ENCODE measurements around the gene CDC42BPB. TPM values are rescaled to one million over a fixed set of nuclear protein-coding genes. Genes with fewer than 3 reads are reported as not detected.

CDC42BPB gene
- total and polyA plus RNA-seq, 2 of the 4 experiments (the other 2 are of a cell fraction) = 49.1 to 81.4 TPM

DNA sequence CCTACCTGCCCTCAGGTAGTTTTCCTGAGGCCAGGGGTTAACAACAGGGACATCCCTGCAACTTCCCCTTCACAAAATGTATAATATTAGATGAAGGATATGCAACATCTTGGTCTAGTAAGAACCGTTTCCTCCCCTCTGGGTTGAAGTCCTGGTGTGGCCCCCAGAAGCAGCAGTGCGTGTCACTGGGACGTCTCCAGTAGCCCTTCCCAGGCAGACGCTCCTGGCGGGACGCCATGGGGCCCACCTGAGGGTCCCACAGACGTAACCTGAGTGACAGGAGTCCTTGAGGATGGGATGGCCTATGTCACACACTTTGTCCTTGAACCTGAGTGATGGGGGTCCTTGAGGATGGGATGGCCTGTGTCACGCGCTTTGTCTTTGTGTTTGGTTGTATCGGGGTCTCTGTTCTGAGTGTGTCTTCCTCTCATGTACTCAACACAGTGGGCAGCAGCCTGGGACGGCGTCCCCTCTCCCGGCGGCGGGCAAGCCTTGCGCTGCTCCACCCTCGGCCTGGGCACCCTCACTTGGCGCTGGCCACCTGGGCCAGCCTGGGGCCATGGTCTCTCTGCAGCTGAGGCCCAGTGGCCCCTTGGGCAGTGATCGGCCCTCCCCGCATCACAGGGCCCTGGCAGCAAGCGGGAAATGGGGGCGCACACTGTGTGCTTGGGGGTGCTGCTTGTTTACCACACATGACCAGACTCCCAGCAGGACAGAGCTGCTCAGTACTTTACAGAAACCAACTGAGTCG lies 149.2 kb downstream of the CDC42BPB start:
- in situ Hi-C loops (cut with MboI; ENCODE audit: low sequenced_read_pairs) (no loop called here), intact Hi-C loops (cut with micrococcal nuclease) (no loop called here), dilution Hi-C loops (cut with HindIII; ENCODE audit: low sequenced_read_pairs, unreplicated experiment) (no loop called here)
- Histone ChIP-seq H3K23ac (ENCODE audit: low read depth, low read length) (no peak overlapping the region), H2BK15ac (ENCODE audit: low read depth, low read length) (no peak overlapping the region), H3K36me3 (ENCODE audit: control insufficient read depth, insufficient read depth, low read length) (peaks cover 17% of the 10 kb centered on the region), H2AFZ (replicated peaks; ENCODE audit: low read length, poor library complexity) (no peak overlapping the region), H3K14ac (replicated peaks; ENCODE audit: low read depth, low read length) (no peak overlapping the region), H3K9ac (ENCODE audit: low read depth, low read length) (no peak overlapping the region), H2BK5ac (ENCODE audit: low read depth, low read length, poor library complexity, severe bottlenecking) (no peak overlapping the region), H3K4me1 (ENCODE audit: control insufficient read depth, insufficient read depth, low read length) (no peaks in the 10 kb centered on the region), H2BK20ac (ENCODE audit: low read depth, low read length) (no peak overlapping the region), H2AK9ac (replicated peaks; ENCODE audit: low read depth, low read length, poor library complexity) (peak overlapping the region; percentile 72), H2BK120ac (ENCODE audit: low read depth, low read length) (no peak overlapping the region), H3K9me3 (ENCODE audit: control insufficient read depth, insufficient read depth, low read length) (no peaks in the 10 kb centered on the region), H3K56ac (ENCODE audit: extremely low read depth, insufficient read depth, low read length) (no peak overlapping the region), H3K4ac (ENCODE audit: low read depth, low read length) (no peak overlapping the region), H3K79me1 (ENCODE audit: low read depth in 1 of 2, low read length in 2 of 2) (no peaks in the 10 kb centered on the region), H4K5ac (ENCODE audit: low read depth, low read length) (no peak overlapping the region), H3K18ac (ENCODE audit: low read depth, low read length) (no peak overlapping the region), H3K4me2 (ENCODE audit: low read depth, low read length) (no peak overlapping the region), H3K27me3 (ENCODE audit: control insufficient read depth, insufficient read depth, low read length) (no peaks in the 10 kb centered on the region), H3K9me1 (ENCODE audit: insufficient read depth, low read length) (0 out of 2 replicates have a peak, but pooled peaks cover 2% of the 10 kb centered on the region), H2AK5ac (ENCODE audit: low read depth, low read length) (no peak overlapping the region), H4K20me1 (ENCODE audit: insufficient read depth, low read length) (no peaks in the 10 kb centered on the region), H4K91ac (ENCODE audit: insufficient read depth, low read depth, low read length) (no peak overlapping the region), H3K4me3 (ENCODE audit: insufficient read depth, low read depth, low read length) (no peak overlapping the region), H4K8ac (ENCODE audit: low read depth in 2 of 2, low read length in 2 of 2) (no peak overlapping the region), H3K27ac (ENCODE audit: insufficient read depth, low read length) (no peak overlapping the region)
- ChIA-PET POLR2A (ENCODE audit: unreplicated experiment) (no interaction called here), CTCF (no interaction called here)
- ATAC-seq (ENCODE audit: low read depth) (no peak), DNase-seq (no peak)
- TF ChIP-seq POLR2A (IDR thresholded peaks at IDR 0.05; ENCODE audit: low read depth, low read length) = no peak
- TF ChIP-seq, protein P1, sequence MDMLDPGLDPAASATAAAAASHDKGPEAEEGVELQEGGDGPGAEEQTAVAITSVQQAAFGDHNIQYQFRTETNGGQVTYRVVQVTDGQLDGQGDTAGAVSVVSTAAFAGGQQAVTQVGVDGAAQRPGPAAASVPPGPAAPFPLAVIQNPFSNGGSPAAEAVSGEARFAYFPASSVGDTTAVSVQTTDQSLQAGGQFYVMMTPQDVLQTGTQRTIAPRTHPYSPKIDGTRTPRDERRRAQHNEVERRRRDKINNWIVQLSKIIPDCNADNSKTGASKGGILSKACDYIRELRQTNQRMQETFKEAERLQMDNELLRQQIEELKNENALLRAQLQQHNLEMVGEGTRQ (IDR thresholded peaks at IDR 0.05; ENCODE audit: low read depth, low read length) = no peak
- TF ChIP-seq CEBPB (IDR thresholded peaks at IDR 0.05; ENCODE audit: low read depth, low read length) = no peak
- no peak for TF ChIP-seq RCOR1 (IDR thresholded peaks at IDR 0.05; ENCODE audit: insufficient replicate concordance, low read length)
- TF ChIP-seq, protein P2, sequence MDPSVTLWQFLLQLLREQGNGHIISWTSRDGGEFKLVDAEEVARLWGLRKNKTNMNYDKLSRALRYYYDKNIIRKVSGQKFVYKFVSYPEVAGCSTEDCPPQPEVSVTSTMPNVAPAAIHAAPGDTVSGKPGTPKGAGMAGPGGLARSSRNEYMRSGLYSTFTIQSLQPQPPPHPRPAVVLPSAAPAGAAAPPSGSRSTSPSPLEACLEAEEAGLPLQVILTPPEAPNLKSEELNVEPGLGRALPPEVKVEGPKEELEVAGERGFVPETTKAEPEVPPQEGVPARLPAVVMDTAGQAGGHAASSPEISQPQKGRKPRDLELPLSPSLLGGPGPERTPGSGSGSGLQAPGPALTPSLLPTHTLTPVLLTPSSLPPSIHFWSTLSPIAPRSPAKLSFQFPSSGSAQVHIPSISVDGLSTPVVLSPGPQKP (IDR thresholded peaks at IDR 0.05; ENCODE audit: borderline replicate concordance, low read depth, low read length) = no peak
- no peak for TF ChIP-seq RFX5 (IDR thresholded peaks at IDR 0.05; ENCODE audit: low read depth, low read length)
- TF ChIP-seq MAFK (IDR thresholded peaks at IDR 0.05; ENCODE audit: low read depth, low read length) = no peak
- no peak for TF ChIP-seq FOS (IDR thresholded peaks at IDR 0.05; ENCODE audit: low read depth, low read length)
- BruUV-seq (replicated peaks) = no TSS peak
- 81% methylated on average over 2 of the region's 23 CpGs; no CpG with 5 or more reads in 1 of the 2 experiments for WGBS, 2 experiments (ENCODE audit: extremely low coverage in 2 of 2, insufficient read length in 1 of 2)
